ENCODE data around the gene TPK1.

- TF ChIP-seq GATA2 (IDR thresholded peaks at IDR 0.05; ENCODE audit: low read depth, low read length) = no peak
- no peak for TF ChIP-seq GATA3 (IDR thresholded peaks at IDR 0.05; ENCODE audit: low read depth, low read length)
Measured at GRCh38 chr7:144531181-144531580, 304.7 kb downstream of the TPK1 start.
